Activated CD4-positive, alpha-beta memory T cell treated with anti-CD3 and anti-CD28 coated beads, Interleukin-2, amount 10 ng/mL, durations not matched to agents 7 days and 5 days (primary cell): ENCODE data around the gene RGS4. TPM values are rescaled to one million over a fixed set of nuclear protein-coding genes. Genes with fewer than 3 reads are reported as not detected.

Source experiments
- CTCF ChIA-PET: fragments of 350-600 bp; sonication (Branson Sonifier 250); formaldehyde crosslinking; loops from one replicate; lab custom pipeline; 2021; ENCODE audit warnings: antibody characterized with exemption, inconsistent platforms; lab: Charles Lee
- POLR2A ChIA-PET: fragments of 350-600 bp; sonication (Branson Sonifier 250); formaldehyde crosslinking; loops from one replicate; lab custom pipeline; 2021; ENCODE audit warnings: antibody characterized with exemption; lab: Charles Lee
- DNase-seq: peaks from one replicate; pipeline ENCODE4 v3.0.0-alpha.2; 2020
- H3K27ac Mint-ChIP-seq: one replicate; pipeline ENCODE4 v1.8.0; 2021; ENCODE audit warnings: mild to moderate bottlenecking, mixed read lengths
- H3K27me3 Mint-ChIP-seq: one replicate; pipeline ENCODE4 v1.8.0; 2021; ENCODE audit warnings: mixed read lengths
- H3K36me3 Mint-ChIP-seq: one replicate; pipeline ENCODE4 v1.8.0; 2021; ENCODE audit warnings: low read depth, mixed read lengths
- H3K4me1 Mint-ChIP-seq: one replicate; pipeline ENCODE4 v1.8.0; 2021; ENCODE audit warnings: mixed read lengths
- H3K4me3 Mint-ChIP-seq: one replicate; pipeline ENCODE4 v1.8.0; 2021; ENCODE audit warnings: mild to moderate bottlenecking, mixed read lengths
- H3K9me3 Mint-ChIP-seq: one replicate; pipeline ENCODE4 v1.8.0; 2021; ENCODE audit warnings: mixed read lengths
- total RNA-seq, 2 experiments: library from RNA; stranded (reverse); gene quantifications; one replicate each; pipeline ENCODE4 v1.2.3, GENCODE V29; 2021

Gene RGS4
- total RNA-seq, 2 experiments from 2014 or later: not detected

- POLR2A ChIA-PET: no interaction called here
These were observed 15.0 kb upstream of the RGS4 start for GRCh38 chr1:163054181-163054591.

GRCh38 chr1:163055005-163055404 is 14.2 kb upstream of the RGS4 start:
- ChIA-PET CTCF (no interaction called here), POLR2A (no interaction called here)
- Mint-ChIP-seq H3K9me3 (no peaks in the 10 kb centered on the region), H3K4me3 (no peak overlapping the region), H3K27ac (no peak overlapping the region), H3K4me1 (no peaks in the 10 kb centered on the region), H3K27me3 (no peaks in the 10 kb centered on the region), H3K36me3 (no peaks in the 10 kb centered on the region)
- no peak for DNase-seq

More at GRCh38 chr1:163054181-163054591, 15.0 kb upstream of the RGS4 start:
- Mint-ChIP-seq H3K9me3 (no peaks in the 10 kb centered on the region), H3K27me3 (no peaks in the 10 kb centered on the region), H3K4me1 (no peaks in the 10 kb centered on the region), H3K4me3 (no peak overlapping the region), H3K27ac (no peak overlapping the region), H3K36me3 (no peaks in the 10 kb centered on the region)
- CTCF ChIA-PET: no interaction called here
- no peak for DNase-seq

- Mint-ChIP-seq H3K27ac (no peak overlapping the region), H3K9me3 (no peaks in the 10 kb centered on the region), H3K27me3 (no peaks in the 10 kb centered on the region), H3K4me3 (no peak overlapping the region), H3K36me3 (no peaks in the 10 kb centered on the region), H3K4me1 (no peaks in the 10 kb centered on the region)
- DNase-seq: no peak
- ChIA-PET POLR2A (no interaction called here), CTCF (no interaction called here)
These were observed 13.6 kb upstream of the RGS4 start for GRCh38 chr1:163055531-163055930.

- H3K9me3 Mint-ChIP-seq: no peaks in the 10 kb centered on the region
- ChIA-PET POLR2A (no interaction called here), CTCF (interaction anchor here (0.9 kb wide), 1 partner anchor 12 kb away, joined by 3 read pairs; the partner anchor contains the start of gene RGS4)
- H3K4me3 Mint-ChIP-seq: no peak overlapping the region
- H3K36me3 Mint-ChIP-seq: no peaks in the 10 kb centered on the region
- H3K27ac Mint-ChIP-seq: no peak overlapping the region
- no peaks in the 10 kb centered on the region for H3K27me3 Mint-ChIP-seq
- no peak for DNase-seq
- H3K4me1 Mint-ChIP-seq: no peaks in the 10 kb centered on the region
These were observed 12.3 kb upstream of the RGS4 start for GRCh38 chr1:163056831-163057230.

GRCh38 chr1:163060343-163061007 is 8.7 kb upstream of the RGS4 start:
- Mint-ChIP-seq H3K4me3 (no peak overlapping the region), H3K9me3 (no peaks in the 10 kb centered on the region), H3K4me1 (no peaks in the 10 kb centered on the region), H3K36me3 (no peaks in the 10 kb centered on the region), H3K27me3 (peaks cover 2% of the 10 kb centered on the region), H3K27ac (no peak overlapping the region)
- POLR2A ChIA-PET: no interaction called here
- CTCF ChIA-PET: interaction anchor here (0.8 to 1.7 kb wide), 3 partner anchors 10 to 13 kb away, joined by 3 to 5 read pairs (median 4); no protein-coding TSS in a partner anchor
- no peak for DNase-seq

- H3K4me3 Mint-ChIP-seq: no peak overlapping the region
- H3K9me3 Mint-ChIP-seq: no peaks in the 10 kb centered on the region
- no peaks in the 10 kb centered on the region for H3K4me1 Mint-ChIP-seq
- no peaks in the 10 kb centered on the region for H3K36me3 Mint-ChIP-seq
- CTCF ChIA-PET: no interaction called here
- no peak for DNase-seq
- peaks cover 10% of the 10 kb centered on the region for H3K27me3 Mint-ChIP-seq
- POLR2A ChIA-PET: no interaction called here
- no peak overlapping the region for H3K27ac Mint-ChIP-seq
These were observed 6.0 kb upstream of the RGS4 start for GRCh38 chr1:163063143-163063542.

- Mint-ChIP-seq H3K9me3 (no peaks in the 10 kb centered on the region), H3K27ac (no peak overlapping the region), H3K36me3 (no peaks in the 10 kb centered on the region), H3K4me1 (no peaks in the 10 kb centered on the region), H3K27me3 (peaks cover 15% of the 10 kb centered on the region), H3K4me3 (no peak overlapping the region)
- POLR2A ChIA-PET: no interaction called here
- no peak for DNase-seq
- CTCF ChIA-PET: no interaction called here
These were observed 5.6 kb upstream of the RGS4 start for GRCh38 chr1:163063610-163064009.

- no peaks in the 10 kb centered on the region for H3K4me1 Mint-ChIP-seq
- no peaks in the 10 kb centered on the region for H3K36me3 Mint-ChIP-seq
- H3K9me3 Mint-ChIP-seq: no peaks in the 10 kb centered on the region
- H3K4me3 Mint-ChIP-seq: no peak overlapping the region
- no peak for DNase-seq
- ChIA-PET CTCF (interaction anchor here (1.4 kb wide), 1 partner anchor 218 kb away, joined by 3 read pairs; no protein-coding TSS in a partner anchor), POLR2A (no interaction called here)
- H3K27ac Mint-ChIP-seq: no peak overlapping the region
- H3K27me3 Mint-ChIP-seq: peaks cover 37% of the 10 kb centered on the region
These were observed 3.0 kb upstream of the RGS4 start for GRCh38 chr1:163066168-163066567.

- H3K9me3 Mint-ChIP-seq: no peaks in the 10 kb centered on the region
These were observed 2.5 kb upstream of the RGS4 start for GRCh38 chr1:163066686-163067085.

GRCh38 chr1:163068716-163069115 is 445 bp upstream of the RGS4 start:
- H3K36me3 Mint-ChIP-seq: no peaks in the 10 kb centered on the region
- CTCF ChIA-PET: interaction anchor here (1.5 to 2.0 kb wide), 2 partner anchors 11 to 247 kb away, joined by 3 to 9 read pairs; no protein-coding TSS in a partner anchor
- no peak overlapping the region for H3K27ac Mint-ChIP-seq
- peaks cover 42% of the 10 kb centered on the region for H3K27me3 Mint-ChIP-seq
- DNase-seq: no peak
- no peak overlapping the region for H3K4me3 Mint-ChIP-seq
- POLR2A ChIA-PET: no interaction called here
- no peaks in the 10 kb centered on the region for H3K9me3 Mint-ChIP-seq
- no peaks in the 10 kb centered on the region for H3K4me1 Mint-ChIP-seq

More at GRCh38 chr1:163066686-163067085, 2.5 kb upstream of the RGS4 start:
- H3K4me1 Mint-ChIP-seq: no peaks in the 10 kb centered on the region
- no peak overlapping the region for H3K4me3 Mint-ChIP-seq
- H3K36me3 Mint-ChIP-seq: no peaks in the 10 kb centered on the region
- H3K27me3 Mint-ChIP-seq: peaks cover 37% of the 10 kb centered on the region
- H3K27ac Mint-ChIP-seq: no peak overlapping the region
- POLR2A ChIA-PET: no interaction called here
- DNase-seq: no peak
- CTCF ChIA-PET: interaction anchor here (1.5 kb wide), 1 partner anchor 249 kb away, joined by 4 read pairs; no protein-coding TSS in a partner anchor

- H3K9me3 Mint-ChIP-seq: no peaks in the 10 kb centered on the region
- DNase-seq: no peak
- H3K27ac Mint-ChIP-seq: no peak overlapping the region
- CTCF ChIA-PET: interaction anchor here (1.5 to 2.0 kb wide), 3 partner anchors 9 to 246 kb away, joined by 3 to 9 read pairs (median 5); no protein-coding TSS in a partner anchor
- H3K27me3 Mint-ChIP-seq: peaks cover 45% of the 10 kb centered on the region
- H3K4me1 Mint-ChIP-seq: no peaks in the 10 kb centered on the region
- POLR2A ChIA-PET: no interaction called here
- no peak overlapping the region for H3K4me3 Mint-ChIP-seq
- H3K36me3 Mint-ChIP-seq: no peaks in the 10 kb centered on the region
These were observed 605 bp downstream of the RGS4 start for GRCh38 chr1:163069655-163070277.

- POLR2A ChIA-PET: no interaction called here
- no peaks in the 10 kb centered on the region for H3K4me1 Mint-ChIP-seq
- H3K9me3 Mint-ChIP-seq: no peaks in the 10 kb centered on the region
- H3K4me3 Mint-ChIP-seq: no peak overlapping the region
- peak; percentile 48 for DNase-seq
- no peak overlapping the region for H3K27ac Mint-ChIP-seq
- H3K36me3 Mint-ChIP-seq: no peaks in the 10 kb centered on the region
- CTCF ChIA-PET: interaction anchor here (0.7 to 2.2 kb wide), 9 partner anchors 11 to 246 kb away, joined by 3 to 23 read pairs (median 5); no protein-coding TSS in a partner anchor
- peaks cover 43% of the 10 kb centered on the region for H3K27me3 Mint-ChIP-seq
These were observed 2.5 kb downstream of the RGS4 start for GRCh38 chr1:163071405-163072255.

GRCh38 chr1:163072658-163073057 is 3.5 kb downstream of the RGS4 start:
- no peak overlapping the region for H3K27ac Mint-ChIP-seq
- CTCF ChIA-PET: interaction anchor here (1.5 to 2.2 kb wide), 2 partner anchors 12 to 243 kb away, joined by 4 to 7 read pairs; no protein-coding TSS in a partner anchor

More at GRCh38 chr1:163072658-163073057, 3.5 kb downstream of the RGS4 start:
- no peak for DNase-seq
- Mint-ChIP-seq H3K27me3 (peaks cover 41% of the 10 kb centered on the region), H3K4me3 (no peak overlapping the region), H3K4me1 (no peaks in the 10 kb centered on the region), H3K9me3 (no peaks in the 10 kb centered on the region), H3K36me3 (no peaks in the 10 kb centered on the region)
- POLR2A ChIA-PET: no interaction called here
